GM19467 (cell line): Measurements from ENCODE around the gene KCTD6.

Experiments used
- ATAC-seq: cut with Tn5 transposase; IDR thresholded peaks from one replicate; pipeline ENCODE4 v1.9.1; 2021; ENCODE audit warnings: mild to moderate bottlenecking, moderate library complexity; ENCODE audit not compliant: unreplicated experiment

Gene KCTD6

GRCh38 chr3:58484722-58485069 is 7.2 kb upstream of the KCTD6 start:
- no peak for ATAC-seq

- ATAC-seq = no peak
Measured at GRCh38 chr3:58485801-58486435, 6.0 kb upstream of the KCTD6 start.

- no peak for ATAC-seq
Measured at GRCh38 chr3:58487140-58487886, 4.6 kb upstream of the KCTD6 start.

- ATAC-seq = no peak
Measured at GRCh38 chr3:58488967-58489366, 2.9 kb upstream of the KCTD6 start.

- ATAC-seq = no peak
Measured at GRCh38 chr3:58490860-58491501, 915 bp upstream of the KCTD6 start.

- no peak for ATAC-seq
Measured at GRCh38 chr3:58492494-58492905, 604 bp downstream of the KCTD6 start.

GRCh38 chr3:58494107-58494506 is 2.2 kb downstream of the KCTD6 start:
- ATAC-seq = no peak

- ATAC-seq = no peak
Measured at GRCh38 chr3:58495101-58495500, 3.2 kb downstream of the KCTD6 start.

- no peak for ATAC-seq
Measured at GRCh38 chr3:58496206-58496857, 4.4 kb downstream of the KCTD6 start.

- ATAC-seq = no peak
Measured at GRCh38 chr3:58497097-58497496, 5.2 kb downstream of the KCTD6 start.

GRCh38 chr3:58502872-58503271 is 11.0 kb downstream of the KCTD6 start:
- ATAC-seq = no peak

- ATAC-seq = no peak
Measured at GRCh38 chr3:58507356-58508078, 15.6 kb downstream of the KCTD6 start.

- ATAC-seq = no peak
Measured at GRCh38 chr3:58508437-58508836, 16.5 kb downstream of the KCTD6 start.

- ATAC-seq = no peak
Measured at GRCh38 chr3:58514405-58514804, 22.5 kb downstream of the KCTD6 start.

- no peak for ATAC-seq
Measured at GRCh38 chr3:58518291-58518789, 26.4 kb downstream of the KCTD6 start.

- ATAC-seq = no peak
Measured at GRCh38 chr3:58519668-58520402, 27.9 kb downstream of the KCTD6 start.

- no peak for ATAC-seq
Measured at GRCh38 chr3:58520403-58521335, 28.8 kb downstream of the KCTD6 start.

- no peak for ATAC-seq
Measured at GRCh38 chr3:58521336-58521670, 29.4 kb downstream of the KCTD6 start.

- ATAC-seq = no peak
Measured at GRCh38 chr3:58521917-58522631, 30.2 kb downstream of the KCTD6 start.
